GM19240 (cell line): ENCODE data around the gene PSEN1.

Experiments used
- DNase-seq: peaks from one replicate; pipeline ENCODE4 v3.0.0; 2011; ENCODE audit warnings: low spot score; ENCODE audit not compliant: insufficient read length

Gene PSEN1

DNA sequence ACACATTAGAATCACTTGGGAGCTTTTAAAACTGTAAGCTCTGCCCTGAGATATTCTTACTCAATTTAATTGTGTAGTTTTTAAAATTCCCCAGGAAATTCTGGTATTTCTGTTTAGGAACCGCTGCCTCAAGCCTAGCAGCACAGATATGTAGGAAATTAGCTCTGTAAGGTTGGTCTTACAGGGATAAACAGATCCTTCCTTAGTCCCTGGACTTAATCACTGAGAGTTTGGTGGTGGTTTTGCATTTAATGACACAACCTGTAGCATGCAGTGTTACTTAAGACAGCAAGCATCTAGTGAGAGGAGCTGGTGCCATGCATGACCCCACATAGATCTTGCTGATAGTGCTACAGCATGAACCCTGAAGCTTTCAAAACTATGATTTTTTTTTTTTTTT lies 81.1 kb downstream of the PSEN1 start:
- no peak for DNase-seq

GRCh38 chr14:73220061-73220460 lies 83.8 kb downstream of the PSEN1 start:
- DNase-seq = no peak

GRCh38 chr14:73220634-73221033 lies 84.3 kb downstream of the PSEN1 start:
- no peak for DNase-seq

- DNase-seq = no peak
Measured at GRCh38 chr14:73221945-73222344, 85.6 kb downstream of the PSEN1 start.

DNA sequence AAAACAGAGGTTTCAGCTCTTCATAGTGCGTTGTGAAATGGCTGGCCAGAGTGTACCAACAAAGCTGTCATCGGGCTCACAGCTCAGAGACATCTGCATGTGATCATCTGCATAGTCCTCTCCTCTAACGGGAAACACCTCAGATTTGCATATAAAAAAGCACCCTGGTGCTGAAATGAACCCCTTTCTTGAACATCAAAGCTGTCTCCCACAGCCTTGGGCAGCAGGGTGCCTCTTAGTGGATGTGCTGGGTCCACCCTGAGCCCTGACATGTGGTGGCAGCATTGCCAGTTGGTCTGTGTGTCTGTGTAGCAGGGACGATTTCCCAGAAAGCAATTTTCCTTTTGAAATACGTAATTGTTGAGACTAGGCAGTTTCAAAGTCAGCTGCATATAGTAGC lies 86.7 kb downstream of the PSEN1 start:
- DNase-seq = no peak

- no peak for DNase-seq
Measured at GRCh38 chr14:73225496-73225895, 89.2 kb downstream of the PSEN1 start.

GRCh38 chr14:73227812-73228781 lies 91.8 kb downstream of the PSEN1 start:
- DNase-seq = no peak

DNA sequence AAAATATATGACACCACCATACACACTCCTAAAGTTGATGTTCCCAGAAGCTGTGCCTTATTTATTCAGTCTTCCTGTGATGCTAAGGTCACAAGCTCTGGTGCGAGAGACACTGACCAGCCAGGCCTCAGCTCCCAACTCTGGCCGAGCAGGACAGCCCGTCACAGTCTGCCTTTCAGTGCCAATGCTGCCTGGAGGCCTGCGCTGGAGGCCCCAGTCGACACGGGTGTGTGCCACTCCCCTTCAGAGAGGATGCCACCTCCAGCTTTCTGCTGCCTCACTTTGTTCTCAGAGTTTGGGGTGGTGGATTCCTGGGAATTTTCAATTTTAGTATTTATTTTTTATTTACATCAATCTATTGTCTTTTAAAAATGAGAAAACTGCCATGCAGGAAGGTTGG lies 93.7 kb downstream of the PSEN1 start:
- no peak for DNase-seq

GRCh38 chr14:73231981-73232851 lies 95.9 kb downstream of the PSEN1 start:
- DNase-seq = no peak

- DNase-seq = no peak
Measured at GRCh38 chr14:73232984-73233383, 96.7 kb downstream of the PSEN1 start.

GRCh38 chr14:73233564-73233963 lies 97.3 kb downstream of the PSEN1 start:
- DNase-seq = no peak

DNA sequence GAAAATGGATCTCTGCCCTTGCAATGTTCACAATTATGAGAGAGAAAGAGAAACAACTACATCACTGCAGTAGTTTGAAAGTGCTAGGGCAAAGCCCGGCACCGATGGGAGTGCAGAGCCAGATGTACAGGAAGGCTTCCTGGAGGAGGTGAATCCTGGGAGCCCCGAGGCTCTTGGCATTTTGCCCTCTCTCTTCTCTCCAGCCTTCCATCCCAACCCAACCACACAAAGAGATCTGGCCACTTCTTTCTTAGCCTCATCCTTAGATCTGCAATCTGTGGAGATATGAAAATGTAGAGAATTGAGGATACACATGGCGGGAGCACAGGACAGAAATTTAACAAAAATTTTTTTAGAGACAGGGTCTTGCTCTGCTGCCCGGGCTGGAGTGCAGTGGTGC lies 97.7 kb downstream of the PSEN1 start:
- DNase-seq = no peak

GRCh38 chr14:73234586-73235394 lies 98.5 kb downstream of the PSEN1 start:
- DNase-seq = no peak

DNA sequence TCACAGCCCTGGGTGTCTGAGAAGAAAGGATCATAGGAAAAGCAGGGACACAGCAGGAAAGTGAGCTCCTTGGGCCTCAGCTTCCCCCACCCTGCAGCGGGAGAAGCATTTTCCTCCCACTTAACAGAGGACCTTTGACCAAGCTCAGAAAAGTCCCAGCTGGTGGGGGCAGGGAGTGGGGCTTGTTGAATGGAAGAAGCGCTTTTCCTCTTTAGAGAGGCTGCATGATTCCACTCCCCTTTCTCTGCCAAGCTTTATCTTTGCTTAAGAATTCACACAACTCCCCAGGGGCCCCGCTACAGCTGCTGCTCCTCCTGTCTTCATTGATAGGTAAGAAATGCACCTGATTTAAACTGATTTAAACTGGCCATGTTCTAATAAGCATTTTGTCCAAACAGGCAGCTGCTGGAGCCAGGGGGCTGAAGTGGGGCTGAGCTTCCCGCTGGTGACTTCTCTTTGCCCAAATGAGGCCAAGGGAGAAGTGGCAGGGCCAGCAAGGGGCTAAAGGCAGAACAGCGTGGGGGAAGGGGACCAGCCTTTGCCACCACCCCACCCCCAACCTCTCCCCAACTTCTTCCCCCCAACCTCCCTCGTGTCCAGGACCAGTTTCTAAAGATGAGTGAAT lies 99.3 kb downstream of the PSEN1 start:
- DNase-seq = no peak

DNA sequence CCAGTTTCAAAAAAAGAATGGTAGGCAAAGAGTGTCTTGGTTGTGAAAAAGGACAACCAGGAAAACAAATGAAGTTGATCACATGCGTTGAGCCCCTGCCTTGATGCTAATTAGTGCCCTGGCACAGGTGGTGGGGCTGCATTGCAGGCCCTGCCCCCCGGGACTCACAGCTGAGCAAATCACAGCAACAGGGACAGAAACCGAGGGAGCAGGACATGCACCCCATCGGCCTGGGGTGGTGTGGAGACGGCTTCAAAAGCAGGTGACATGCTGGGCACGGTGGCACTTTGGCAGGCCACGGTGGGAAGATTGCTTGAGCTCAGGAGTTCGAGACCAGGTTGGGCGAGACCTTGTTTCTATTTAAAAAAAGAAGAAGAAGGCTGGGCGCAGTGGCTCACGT lies 99.8 kb downstream of the PSEN1 start:
- DNase-seq = no peak

GRCh38 chr14:73236752-73237218 lies 100.5 kb downstream of the PSEN1 start:
- no peak for DNase-seq

GRCh38 chr14:73237219-73237785 lies 101.0 kb downstream of the PSEN1 start, which contains the start of gene PAPLN:
TSS of gene PAPLN (plus strand) at chr14:73237506. CDS start at chr14:73239779, 2,273 bp downstream.
- DNase-seq = no peak

DNA sequence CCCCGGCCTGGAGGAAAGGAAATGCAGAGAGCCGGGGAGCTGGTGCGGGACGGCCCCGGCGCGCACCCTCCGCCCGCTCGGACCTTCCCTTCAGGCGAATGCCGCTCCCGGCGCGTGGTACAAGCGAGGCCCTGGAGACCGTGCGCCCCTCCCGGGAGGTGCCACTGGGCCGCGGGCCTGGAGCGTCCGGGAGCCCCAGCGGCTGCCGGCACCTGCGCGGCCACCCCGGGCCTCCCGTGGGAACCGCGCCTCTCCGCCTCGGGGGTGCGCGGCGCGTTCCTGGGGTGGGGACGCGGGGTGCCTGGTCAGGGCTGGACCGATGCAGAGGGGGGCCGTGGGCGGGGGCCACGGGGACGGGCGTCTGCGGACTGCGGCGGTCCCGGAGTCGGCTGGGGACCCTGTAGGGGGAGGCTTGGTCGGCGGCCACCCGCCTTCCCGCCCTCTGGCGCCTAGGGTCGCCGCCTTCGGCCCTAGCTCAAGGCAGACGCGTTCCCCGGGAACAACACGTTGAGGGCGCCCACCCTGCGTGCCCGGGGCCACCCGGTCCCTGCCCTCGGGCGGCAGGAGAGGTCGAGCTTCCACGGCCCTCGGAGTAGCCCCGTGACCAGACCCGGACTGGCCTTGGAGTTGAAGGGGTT lies 101.6 kb downstream of the PSEN1 start:
- DNase-seq = no peak

DNA sequence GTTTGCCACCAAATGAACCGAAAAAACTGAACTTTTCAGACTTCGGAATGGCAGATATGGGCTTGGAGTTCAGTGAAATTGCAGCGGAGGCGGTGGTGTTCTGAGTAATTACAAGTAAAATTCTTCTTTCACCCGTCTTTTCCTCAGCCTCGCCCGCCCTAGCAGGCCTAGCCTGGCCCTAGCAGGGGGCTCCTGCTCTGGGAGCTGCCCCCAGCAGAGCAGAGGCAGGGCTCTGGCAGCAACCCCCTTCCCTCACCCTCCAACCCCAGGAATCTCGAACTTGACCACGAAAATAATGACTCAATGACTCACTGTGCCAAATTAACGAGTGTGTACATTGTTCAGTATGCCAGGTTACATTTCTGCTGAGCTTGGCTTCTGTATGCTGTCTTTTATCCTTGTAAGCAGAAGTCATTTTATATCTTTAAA lies 102.1 kb downstream of the PSEN1 start:
- no peak for DNase-seq

DNA sequence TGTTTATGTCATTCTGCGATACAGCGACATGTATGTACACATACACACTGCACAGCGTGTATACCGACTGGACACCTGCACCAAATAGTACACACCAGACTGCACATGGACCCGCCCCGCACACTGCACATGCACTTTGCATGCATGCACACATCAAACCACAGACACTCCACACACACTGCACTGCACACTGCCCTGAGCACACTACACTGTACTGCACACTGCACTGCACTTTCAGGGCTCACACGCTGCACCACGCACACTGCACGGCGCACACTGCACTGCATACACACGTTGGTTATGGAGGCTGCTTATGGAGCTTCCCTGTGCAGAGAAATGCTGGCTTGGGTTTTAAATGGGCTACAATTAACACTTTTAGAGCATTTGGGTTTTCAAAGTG lies 102.6 kb downstream of the PSEN1 start:
- no peak for DNase-seq
